SK-N-MC (cell line): ENCODE data around the gene PPOX.

Source experiments
- EZH2 ChIP-seq: fragments of 200-600 bp; sonication (generic); IDR thresholded peaks from one replicate; pipeline ENCODE4 v1.6.1; 2017; ENCODE audit warnings: antibody characterized with exemption
- POLR2AphosphoS5 ChIP-seq: IDR thresholded peaks from 2 replicates; pipeline ENCODE4 v1.6.1; 2012; ENCODE audit warnings: mild to moderate bottlenecking, low read depth, low read length, borderline replicate concordance

DNA sequence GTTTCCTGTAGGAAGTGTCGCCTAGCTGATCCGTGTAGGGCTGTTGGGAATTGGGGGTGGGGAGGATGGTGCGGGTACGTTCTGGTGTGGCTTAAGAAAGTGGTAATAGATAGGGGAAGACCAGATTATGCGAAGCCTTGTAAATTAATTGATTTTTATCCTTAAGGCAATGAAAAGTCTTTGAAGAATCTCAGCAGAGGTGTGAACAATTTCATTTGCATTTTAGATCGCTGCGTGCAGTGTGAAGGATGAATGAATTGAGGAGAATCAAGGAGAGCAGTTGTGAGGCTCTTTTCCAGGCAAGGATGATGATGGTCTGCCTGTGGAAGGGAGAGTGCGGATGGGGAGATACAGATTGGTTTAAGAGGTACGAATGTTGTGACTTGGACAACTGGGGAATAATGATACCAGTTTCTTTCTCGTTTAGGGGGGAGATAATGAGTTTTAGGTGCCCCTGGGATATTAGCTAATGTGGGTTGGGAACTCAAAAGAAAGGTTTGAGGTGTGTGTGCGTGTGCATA, 32.9 kb upstream of the PPOX start:
- TF ChIP-seq EZH2 (no peak), POLR2AphosphoS5 (no peak)
